SK-N-SH treated with all-trans-retinoic acid at 6 μM for 48 hours (cell line): Measurements from ENCODE around the gene RNF157.

Source experiments
- ATAC-seq: fragments of 200-7000 bp; cut with Tn5 transposase; 3 replicates; pipeline ENCODE4 v1.9.1; 2020; ENCODE audit warnings: mild to moderate bottlenecking, moderate library complexity
- ARNTL ChIP-seq: fragments of 450-650 bp; formaldehyde crosslinking; IDR thresholded peaks from 2 replicates; pipeline ENCODE4 v1.5.0; 2020; ENCODE audit warnings: low read depth, mild to moderate bottlenecking, moderate library complexity, borderline replicate concordance
- BACH2 ChIP-seq: fragments of 250-450 bp; sonication (Bioruptor Pico); IDR thresholded peaks from 2 replicates; pipeline ENCODE4 v1.9.0; 2021; ENCODE audit warnings: mild to moderate bottlenecking, borderline replicate concordance
- CREB5 ChIP-seq: fragments of 250-450 bp; sonication (Bioruptor Pico); IDR thresholded peaks from 2 replicates; pipeline ENCODE4 v1.5.1; 2020; ENCODE audit warnings: low read depth, mild to moderate bottlenecking, moderate library complexity
- CSDC2 ChIP-seq: fragments of 250-450 bp; sonication (Bioruptor Pico); IDR thresholded peaks from 2 replicates; pipeline ENCODE4 v1.5.0; 2020; ENCODE audit warnings: mild to moderate bottlenecking, moderate library complexity
- CSRNP3 ChIP-seq: fragments of 250-450 bp; sonication (Bioruptor Pico); IDR thresholded peaks from 2 replicates; pipeline ENCODE4 v1.5.1; 2021; ENCODE audit warnings: mild to moderate bottlenecking, moderate library complexity
- ESRRG ChIP-seq: fragments of 250-450 bp; sonication (Bioruptor Pico); IDR thresholded peaks from 2 replicates; pipeline ENCODE4 v1.6.1; 2021; ENCODE audit warnings: mild to moderate bottlenecking
- GLIS3 ChIP-seq: fragments of 250-450 bp; sonication (Bioruptor Pico); IDR thresholded peaks from 2 replicates; pipeline ENCODE4 v1.5.0; 2020; ENCODE audit warnings: mild to moderate bottlenecking, moderate library complexity
- ISL1 ChIP-seq: fragments of 250-450 bp; sonication (Bioruptor Pico); IDR thresholded peaks from 2 replicates; pipeline ENCODE4 v2.1.2; 2022; ENCODE audit warnings: mild to moderate bottlenecking, moderate library complexity
- OSR1 ChIP-seq: fragments of 250-450 bp; sonication (Bioruptor Pico); IDR thresholded peaks from 2 replicates; pipeline ENCODE4 v1.8.0; 2022; ENCODE audit warnings: moderate library complexity, mild to moderate bottlenecking, inconsistent platforms
- PATZ1 ChIP-seq: fragments of 250-450 bp; sonication (Bioruptor Pico); IDR thresholded peaks from 2 replicates; pipeline ENCODE4 v1.8.0; 2020; ENCODE audit warnings: mild to moderate bottlenecking, moderate library complexity, borderline replicate concordance
- RARB ChIP-seq: fragments of 250-450 bp; sonication (Bioruptor Pico); IDR thresholded peaks from 2 replicates; pipeline ENCODE4 v1.8.0; 2021; ENCODE audit warnings: mild to moderate bottlenecking, moderate library complexity
- SNAI2 ChIP-seq: fragments of 250-450 bp; sonication (Bioruptor Pico); IDR thresholded peaks from 2 replicates; pipeline ENCODE4 v1.5.0; 2020; ENCODE audit warnings: mild to moderate bottlenecking, moderate library complexity
- TCF4 ChIP-seq: fragments of 250-450 bp; sonication (Bioruptor Pico); IDR thresholded peaks from 2 replicates; pipeline ENCODE4 v1.8.0; 2021; ENCODE audit warnings: mild to moderate bottlenecking, moderate library complexity, borderline replicate concordance
- TOX ChIP-seq: fragments of 250-450 bp; sonication (Bioruptor Pico); IDR thresholded peaks from 2 replicates; pipeline ENCODE4 v1.8.0; 2021; ENCODE audit warnings: mild to moderate bottlenecking, moderate library complexity, borderline replicate concordance
- TSHZ2 ChIP-seq: fragments of 250-450 bp; sonication (Bioruptor Pico); IDR thresholded peaks from 2 replicates; pipeline ENCODE4 v1.5.0; 2020; ENCODE audit warnings: mild to moderate bottlenecking, moderate library complexity
- ZC3H10 ChIP-seq: fragments of 250-450 bp; sonication (Bioruptor Pico); IDR thresholded peaks from 2 replicates; pipeline ENCODE4 v1.5.1; 2021; ENCODE audit warnings: mild to moderate bottlenecking, moderate library complexity
- ZFP3 ChIP-seq: fragments of 250-450 bp; sonication (Bioruptor Pico); IDR thresholded peaks from 2 replicates; pipeline ENCODE4 v1.5.0; 2020; ENCODE audit warnings: mild to moderate bottlenecking, moderate library complexity
- ZFP30 ChIP-seq: fragments of 450-650 bp; formaldehyde crosslinking; IDR thresholded peaks from 2 replicates; pipeline ENCODE4 v1.5.0; 2022; ENCODE audit warnings: mild to moderate bottlenecking, moderate library complexity
- ZNF565 ChIP-seq: fragments of 450-650 bp; formaldehyde crosslinking; conservative IDR thresholded peaks from 2 replicates; pipeline ENCODE4 v1.5.0; 2020; ENCODE audit warnings: low read depth, mild to moderate bottlenecking, moderate library complexity
- ZNF70 ChIP-seq: fragments of 450-650 bp; formaldehyde crosslinking; IDR thresholded peaks from 2 replicates; pipeline ENCODE4 v1.5.0; 2020; ENCODE audit warnings: mild to moderate bottlenecking, moderate library complexity
- ZNF8 ChIP-seq: fragments of 450-650 bp; formaldehyde crosslinking; IDR thresholded peaks from 2 replicates; pipeline ENCODE4 v1.5.0; 2020; ENCODE audit warnings: mild to moderate bottlenecking, moderate library complexity

Gene RNF157

GRCh38 chr17:76264425-76264754, 24.1 kb upstream of the RNF157 start:
- no peak for ATAC-seq
- TF ChIP-seq ZFP3 (no peak), ZNF8 (no peak), TSHZ2 (no peak), CSDC2 (CRISPR knock-in tag) (no peak), BACH2 (CRISPR knock-in tag) (no peak), ARNTL (CRISPR knock-in tag) (no peak), CSRNP3 (CRISPR knock-in tag) (no peak)

- TF ChIP-seq ZFP30: no peak
- TF ChIP-seq ISL1 (CRISPR knock-in tag): no peak
- no peak for TF ChIP-seq ZC3H10 (CRISPR knock-in tag)
- TF ChIP-seq ZFP3: no peak
- TF ChIP-seq ARNTL (CRISPR knock-in tag): no peak
- no peak for TF ChIP-seq TCF4 (CRISPR knock-in tag)
- no peak for TF ChIP-seq GLIS3
- TF ChIP-seq OSR1 (CRISPR knock-in tag): no peak
- no peak for TF ChIP-seq CSRNP3 (CRISPR knock-in tag)
- no peak for TF ChIP-seq ZNF565 (CRISPR knock-in tag)
- no peak for TF ChIP-seq SNAI2 (CRISPR knock-in tag)
- TF ChIP-seq ZNF70: no peak
- no peak for TF ChIP-seq ESRRG (CRISPR knock-in tag)
- TF ChIP-seq PATZ1 (CRISPR knock-in tag): no peak
- TF ChIP-seq, all 23 proteins: peak for 0
- no peak for ATAC-seq
Measured at GRCh38 chr17:76263896-76264295, 23.6 kb upstream of the RNF157 start.

- TF ChIP-seq ZC3H10 (CRISPR knock-in tag) (no peak), ZNF565 (CRISPR knock-in tag) (no peak), TOX (CRISPR knock-in tag) (no peak), ESRRG (CRISPR knock-in tag) (no peak), ZFP30 (no peak), ZFP3 (no peak)
- TF ChIP-seq, all 23 proteins: peak for 0
- ATAC-seq: no peak
Measured at GRCh38 chr17:76262732-76263344, 22.5 kb upstream of the RNF157 start.

- no peak for ATAC-seq
- TF ChIP-seq OSR1 (CRISPR knock-in tag) (no peak), PATZ1 (CRISPR knock-in tag) (no peak), CREB5 (CRISPR knock-in tag) (no peak), ZFP3 (no peak), RARB (CRISPR knock-in tag) (no peak), TSHZ2 (no peak), ZNF565 (CRISPR knock-in tag) (no peak), ZNF70 (no peak), ZC3H10 (CRISPR knock-in tag) (no peak)
Measured at GRCh38 chr17:76261421-76262215, 21.3 kb upstream of the RNF157 start.
